NCI-H510A (cell line): ENCODE data around the gene C5orf52.
A peak's percentile ranks its signal among the peaks of the same experiment; 100 is the strongest.
"Not testable (repeated sequence)": the region's sequence is repeated elsewhere in the genome, so short reads cannot be mapped to it uniquely, and the experiment has no call there.

ENCODE experiments used
- DNase-seq: peaks from one replicate; lab custom pipeline; 2025; lab: John Stamatoyannopoulos, UW

Gene C5orf52

GRCh38 chr5:157670662-157671591 lies at the start of gene C5orf52:
C5orf52 (plus strand) TSS chr5:157671533; CDS start chr5:157671615, 82 bp downstream.
- no peak for DNase-seq

GRCh38 chr5:157624144-157624543 lies 47.2 kb upstream of the C5orf52 start:
- no peak for DNase-seq

- no peak for DNase-seq
These were observed 44.5 kb upstream of the C5orf52 start for GRCh38 chr5:157626831-157627230.

- no peak for DNase-seq
These were observed 41.0 kb upstream of the C5orf52 start for GRCh38 chr5:157630341-157630740.

- no peak for DNase-seq
These were observed 30.8 kb upstream of the C5orf52 start for GRCh38 chr5:157640406-157641066.

- no peak for DNase-seq
These were observed 22.9 kb upstream of the C5orf52 start for GRCh38 chr5:157648275-157648990.

- no peak for DNase-seq
These were observed 22.2 kb upstream of the C5orf52 start for GRCh38 chr5:157649101-157649500.

GRCh38 chr5:157650991-157651611 lies 20.2 kb upstream of the C5orf52 start:
- no peak for DNase-seq

- DNase-seq = peak; percentile 17
These were observed 19.5 kb upstream of the C5orf52 start for GRCh38 chr5:157651623-157652376.

GRCh38 chr5:157652377-157652692 lies 19.0 kb upstream of the C5orf52 start, which contains the start of gene SOX30:
SOX30 (minus strand) TSS chr5:157652438; CDS start chr5:157652078, 360 bp downstream.
- DNase-seq = no peak

GRCh38 chr5:157657516-157657915 lies 13.8 kb upstream of the C5orf52 start:
- DNase-seq = no peak

GRCh38 chr5:157658893-157659292 lies 12.4 kb upstream of the C5orf52 start:
- no peak for DNase-seq

GRCh38 chr5:157659868-157660660 lies 11.3 kb upstream of the C5orf52 start:
- no peak for DNase-seq

- no peak for DNase-seq
These were observed 5.8 kb upstream of the C5orf52 start for GRCh38 chr5:157665467-157666070.

- DNase-seq = no peak
These were observed 3.0 kb upstream of the C5orf52 start for GRCh38 chr5:157668356-157668755.

GRCh38 chr5:157669701-157670097 lies 1.6 kb upstream of the C5orf52 start:
- DNase-seq = no peak

GRCh38 chr5:157671592-157672330 lies 428 bp downstream of the C5orf52 start:
- no peak for DNase-seq

- DNase-seq = no peak
These were observed 1.6 kb downstream of the C5orf52 start for GRCh38 chr5:157672976-157673375.

GRCh38 chr5:157674351-157674750 lies 3.0 kb downstream of the C5orf52 start:
- DNase-seq = not testable (repeated sequence)
